ENCODE results near the gene AXIN1.
"Not testable (repeated sequence)": the region's sequence is repeated elsewhere in the genome, so short reads cannot be mapped to it uniquely, and the experiment has no call there.

DNA sequence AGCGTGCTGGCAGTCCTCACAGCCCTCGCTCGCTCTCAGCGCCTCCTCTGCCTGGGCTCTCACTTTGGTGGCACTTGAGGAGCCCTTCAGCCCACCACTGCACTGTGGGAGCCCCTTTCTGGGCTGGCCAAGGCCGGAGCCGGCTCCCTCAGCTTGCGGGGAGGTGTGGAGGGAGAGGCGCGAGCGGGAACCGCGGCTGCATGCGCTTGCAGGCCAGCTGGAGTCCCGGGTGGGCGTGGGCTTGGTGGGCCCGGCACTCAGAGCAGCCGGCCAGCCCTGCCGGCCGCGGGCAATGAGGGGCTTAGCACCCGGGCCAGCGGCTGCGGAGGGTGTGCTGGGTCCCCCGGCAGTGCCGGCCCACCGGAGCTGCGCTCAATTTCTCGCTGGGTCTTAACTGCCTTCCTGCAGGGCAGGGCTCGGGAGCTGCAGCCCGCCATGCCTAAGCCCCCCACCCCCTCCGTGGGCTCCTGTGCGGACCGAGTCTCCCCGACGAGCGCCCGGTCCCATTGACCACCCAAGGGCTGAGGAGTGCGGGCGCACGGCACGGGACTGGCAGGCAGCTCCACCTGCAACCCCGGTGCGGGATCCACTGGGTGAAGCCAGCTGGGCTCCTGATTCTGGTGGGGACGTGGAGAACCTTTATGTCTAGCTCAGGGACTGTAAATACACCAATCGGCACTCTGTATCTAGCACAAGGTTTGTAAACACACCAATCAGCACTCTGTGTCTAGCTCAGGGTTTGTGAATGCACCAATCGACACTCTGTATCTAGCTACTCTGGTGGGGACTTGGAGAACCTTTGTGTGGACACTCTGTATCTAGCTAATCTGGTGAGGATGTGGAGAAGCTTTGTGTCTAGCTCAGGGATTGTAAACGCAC is 11.2 kb downstream of the AXIN1 start:
- TF ChIP-seq, protein P1, sequence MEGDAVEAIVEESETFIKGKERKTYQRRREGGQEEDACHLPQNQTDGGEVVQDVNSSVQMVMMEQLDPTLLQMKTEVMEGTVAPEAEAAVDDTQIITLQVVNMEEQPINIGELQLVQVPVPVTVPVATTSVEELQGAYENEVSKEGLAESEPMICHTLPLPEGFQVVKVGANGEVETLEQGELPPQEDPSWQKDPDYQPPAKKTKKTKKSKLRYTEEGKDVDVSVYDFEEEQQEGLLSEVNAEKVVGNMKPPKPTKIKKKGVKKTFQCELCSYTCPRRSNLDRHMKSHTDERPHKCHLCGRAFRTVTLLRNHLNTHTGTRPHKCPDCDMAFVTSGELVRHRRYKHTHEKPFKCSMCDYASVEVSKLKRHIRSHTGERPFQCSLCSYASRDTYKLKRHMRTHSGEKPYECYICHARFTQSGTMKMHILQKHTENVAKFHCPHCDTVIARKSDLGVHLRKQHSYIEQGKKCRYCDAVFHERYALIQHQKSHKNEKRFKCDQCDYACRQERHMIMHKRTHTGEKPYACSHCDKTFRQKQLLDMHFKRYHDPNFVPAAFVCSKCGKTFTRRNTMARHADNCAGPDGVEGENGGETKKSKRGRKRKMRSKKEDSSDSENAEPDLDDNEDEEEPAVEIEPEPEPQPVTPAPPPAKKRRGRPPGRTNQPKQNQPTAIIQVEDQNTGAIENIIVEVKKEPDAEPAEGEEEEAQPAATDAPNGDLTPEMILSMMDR (IDR thresholded peaks at IDR 0.05; ENCODE audit: low read length): not testable (repeated sequence)
- TF ChIP-seq EZH2 (optimal IDR thresholded peaks at IDR 0.05; ENCODE audit: low read depth, low read length): not testable (repeated sequence)
